ENCODE data around the gene KLHL36. TPM values are rescaled to one million over a fixed set of nuclear protein-coding genes. Genes with fewer than 3 reads are reported as not detected.

Gene KLHL36
- total and polyA plus RNA-seq, 9 of the 15 experiments (the other 6 are each of a cell fraction or from before 2014, with no cell fraction given), result 2.1 to 51.2 (median 18.5) TPM

DNA sequence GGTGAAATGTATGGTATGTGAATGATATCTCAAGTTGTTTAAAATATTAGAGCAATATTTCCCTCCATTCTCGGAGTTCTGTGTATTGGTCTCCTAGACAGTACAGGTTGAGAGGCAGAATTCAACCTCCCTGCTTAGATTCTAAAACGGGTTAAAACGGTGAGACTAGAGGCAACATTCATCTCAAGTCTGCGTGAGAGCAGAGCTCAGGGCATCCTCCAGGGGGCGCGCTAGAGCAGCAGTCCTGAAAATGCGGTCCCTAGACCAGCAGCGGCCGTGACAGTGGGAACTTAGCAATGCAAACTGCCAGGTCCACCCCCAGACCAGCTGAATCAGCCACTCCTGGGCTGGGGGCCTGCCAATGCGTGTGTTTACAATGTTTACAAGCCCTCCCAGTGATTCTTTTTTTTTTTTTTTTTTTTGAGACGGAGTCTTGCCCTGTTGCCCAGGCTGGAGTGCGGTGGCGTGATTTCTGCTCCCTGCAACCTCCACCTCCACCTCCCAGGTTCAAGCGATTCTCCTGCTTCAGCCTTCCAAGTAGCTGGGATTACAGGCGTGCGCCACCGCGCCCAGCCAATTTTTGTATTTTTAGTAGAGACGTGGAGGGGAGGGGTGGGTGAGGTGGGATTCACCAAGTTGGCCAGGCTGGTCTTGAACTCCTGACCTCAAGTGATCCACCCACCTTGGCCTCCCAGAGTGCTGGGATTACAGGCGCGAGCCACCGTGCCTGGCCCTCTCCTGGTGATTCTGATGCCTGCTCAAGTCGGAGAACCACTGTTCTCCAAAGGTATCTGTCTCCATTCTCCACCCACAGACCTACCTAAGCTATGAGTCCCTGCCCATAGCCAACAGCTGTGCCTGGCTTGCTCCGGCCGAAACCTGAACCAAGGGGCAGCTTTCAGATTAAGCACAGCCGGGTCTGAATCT is 24.2 kb downstream of the KLHL36 start (continued):
- TF ChIP-seq SMC3 (conservative IDR thresholded peaks at IDR 0.05; ENCODE audit: insufficient read depth, low read depth, low read length) (peak; percentile 91), STAG1 (CRISPR knock-in tag; IDR thresholded peaks at IDR 0.05; ENCODE audit: borderline replicate concordance) (peak; percentile 31; the same call in 1 of the 2 replicates), RBFOX2 (IDR thresholded peaks at IDR 0.05; ENCODE audit: low read depth, low read length) (no peak), HNRNPH1 (optimal IDR thresholded peaks at IDR 0.05; ENCODE audit: low read depth, low read length) (no peak), ZNF3 (CRISPR knock-in tag; IDR thresholded peaks at IDR 0.05) (no peak), ZNF507 (tag; conservative IDR thresholded peaks at IDR 0.05) (no peak), ZNF124 (CRISPR knock-in tag; IDR thresholded peaks at IDR 0.05) (no peak), RAD21 (CRISPR knock-in tag; conservative IDR thresholded peaks at IDR 0.05 in 1 of 2, IDR thresholded peaks at IDR 0.05 in 1 of 2) (peak; percentile 81 to 93), MYC (IDR thresholded peaks at IDR 0.05; ENCODE audit: low read depth, low read length) (peak; percentile 40; the same call in 1 of the 2 replicates), MYC (CRISPR knock-in tag; IDR thresholded peaks at IDR 0.05; ENCODE audit: borderline replicate concordance, low read depth) (no peak), CREM (IDR thresholded peaks at IDR 0.05; ENCODE audit: low read depth) (peak; percentile 66), JUND (IDR thresholded peaks at IDR 0.05; ENCODE audit: borderline replicate concordance, low read depth, low read length) (peak; percentile 42), JUND (tag; IDR thresholded peaks at IDR 0.05; ENCODE audit: borderline replicate concordance, low read depth, low read length) (no peak; the same call in 2 of the 3 replicates)
- TF ChIP-seq, protein P1, sequence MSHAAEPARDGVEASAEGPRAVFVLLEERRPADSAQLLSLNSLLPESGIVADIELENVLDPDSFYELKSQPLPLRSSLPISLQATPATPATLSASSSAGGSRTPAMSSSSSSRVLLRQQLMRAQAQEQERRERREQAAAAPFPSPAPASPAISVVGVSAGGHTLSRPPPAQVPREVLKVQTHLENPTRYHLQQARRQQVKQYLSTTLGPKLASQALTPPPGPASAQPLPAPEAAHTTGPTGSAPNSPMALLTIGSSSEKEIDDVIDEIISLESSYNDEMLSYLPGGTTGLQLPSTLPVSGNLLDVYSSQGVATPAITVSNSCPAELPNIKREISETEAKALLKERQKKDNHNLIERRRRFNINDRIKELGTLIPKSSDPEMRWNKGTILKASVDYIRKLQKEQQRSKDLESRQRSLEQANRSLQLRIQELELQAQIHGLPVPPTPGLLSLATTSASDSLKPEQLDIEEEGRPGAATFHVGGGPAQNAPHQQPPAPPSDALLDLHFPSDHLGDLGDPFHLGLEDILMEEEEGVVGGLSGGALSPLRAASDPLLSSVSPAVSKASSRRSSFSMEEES (CRISPR knock-in tag; IDR thresholded peaks at IDR 0.05), result no peak
- TF ChIP-seq, protein P2, sequence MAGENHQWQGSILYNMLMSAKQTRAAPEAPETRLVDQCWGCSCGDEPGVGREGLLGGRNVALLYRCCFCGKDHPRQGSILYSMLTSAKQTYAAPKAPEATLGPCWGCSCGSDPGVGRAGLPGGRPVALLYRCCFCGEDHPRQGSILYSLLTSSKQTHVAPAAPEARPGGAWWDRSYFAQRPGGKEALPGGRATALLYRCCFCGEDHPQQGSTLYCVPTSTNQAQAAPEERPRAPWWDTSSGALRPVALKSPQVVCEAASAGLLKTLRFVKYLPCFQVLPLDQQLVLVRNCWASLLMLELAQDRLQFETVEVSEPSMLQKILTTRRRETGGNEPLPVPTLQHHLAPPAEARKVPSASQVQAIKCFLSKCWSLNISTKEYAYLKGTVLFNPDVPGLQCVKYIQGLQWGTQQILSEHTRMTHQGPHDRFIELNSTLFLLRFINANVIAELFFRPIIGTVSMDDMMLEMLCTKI (IDR thresholded peaks at IDR 0.05; ENCODE audit: partially characterized antibody), result no peak
- TF ChIP-seq, protein P3, sequence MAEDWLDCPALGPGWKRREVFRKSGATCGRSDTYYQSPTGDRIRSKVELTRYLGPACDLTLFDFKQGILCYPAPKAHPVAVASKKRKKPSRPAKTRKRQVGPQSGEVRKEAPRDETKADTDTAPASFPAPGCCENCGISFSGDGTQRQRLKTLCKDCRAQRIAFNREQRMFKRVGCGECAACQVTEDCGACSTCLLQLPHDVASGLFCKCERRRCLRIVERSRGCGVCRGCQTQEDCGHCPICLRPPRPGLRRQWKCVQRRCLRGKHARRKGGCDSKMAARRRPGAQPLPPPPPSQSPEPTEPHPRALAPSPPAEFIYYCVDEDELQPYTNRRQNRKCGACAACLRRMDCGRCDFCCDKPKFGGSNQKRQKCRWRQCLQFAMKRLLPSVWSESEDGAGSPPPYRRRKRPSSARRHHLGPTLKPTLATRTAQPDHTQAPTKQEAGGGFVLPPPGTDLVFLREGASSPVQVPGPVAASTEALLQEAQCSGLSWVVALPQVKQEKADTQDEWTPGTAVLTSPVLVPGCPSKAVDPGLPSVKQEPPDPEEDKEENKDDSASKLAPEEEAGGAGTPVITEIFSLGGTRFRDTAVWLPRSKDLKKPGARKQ (CRISPR knock-in tag; IDR thresholded peaks at IDR 0.05), result 0 out of 2 replicates have a peak, but pooled peaks have one; percentile 14
- TF ChIP-seq, protein P4, sequence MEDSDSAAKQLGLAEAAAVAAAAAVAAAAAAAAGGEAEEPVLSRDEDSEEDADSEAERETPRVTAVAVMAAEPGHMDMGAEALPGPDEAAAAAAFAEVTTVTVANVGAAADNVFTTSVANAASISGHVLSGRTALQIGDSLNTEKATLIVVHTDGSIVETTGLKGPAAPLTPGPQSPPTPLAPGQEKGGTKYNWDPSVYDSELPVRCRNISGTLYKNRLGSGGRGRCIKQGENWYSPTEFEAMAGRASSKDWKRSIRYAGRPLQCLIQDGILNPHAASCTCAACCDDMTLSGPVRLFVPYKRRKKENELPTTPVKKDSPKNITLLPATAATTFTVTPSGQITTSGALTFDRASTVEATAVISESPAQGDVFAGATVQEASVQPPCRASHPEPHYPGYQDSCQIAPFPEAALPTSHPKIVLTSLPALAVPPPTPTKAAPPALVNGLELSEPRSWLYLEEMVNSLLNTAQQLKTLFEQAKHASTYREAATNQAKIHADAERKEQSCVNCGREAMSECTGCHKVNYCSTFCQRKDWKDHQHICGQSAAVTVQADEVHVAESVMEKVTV (CRISPR knock-in tag; IDR thresholded peaks at IDR 0.05), result peak; percentile 76
- TF ChIP-seq, protein P5, sequence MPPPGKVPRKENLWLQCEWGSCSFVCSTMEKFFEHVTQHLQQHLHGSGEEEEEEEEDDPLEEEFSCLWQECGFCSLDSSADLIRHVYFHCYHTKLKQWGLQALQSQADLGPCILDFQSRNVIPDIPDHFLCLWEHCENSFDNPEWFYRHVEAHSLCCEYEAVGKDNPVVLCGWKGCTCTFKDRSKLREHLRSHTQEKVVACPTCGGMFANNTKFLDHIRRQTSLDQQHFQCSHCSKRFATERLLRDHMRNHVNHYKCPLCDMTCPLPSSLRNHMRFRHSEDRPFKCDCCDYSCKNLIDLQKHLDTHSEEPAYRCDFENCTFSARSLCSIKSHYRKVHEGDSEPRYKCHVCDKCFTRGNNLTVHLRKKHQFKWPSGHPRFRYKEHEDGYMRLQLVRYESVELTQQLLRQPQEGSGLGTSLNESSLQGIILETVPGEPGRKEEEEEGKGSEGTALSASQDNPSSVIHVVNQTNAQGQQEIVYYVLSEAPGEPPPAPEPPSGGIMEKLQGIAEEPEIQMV (tag; conservative IDR thresholded peaks at IDR 0.05; ENCODE audit: low read depth), result no peak
